ENCODE data around the gene MAEL.

MAEL gene

GRCh38 chr1:167059045-167059808 lies 70.1 kb downstream of the MAEL start:
- peak; percentile 90 for DNase-seq

- DNase-seq = no peak
Observed at GRCh38 chr1:167059809-167060107, 70.7 kb downstream of the MAEL start.

- DNase-seq = no peak
Observed at GRCh38 chr1:167060141-167061072, 71.3 kb downstream of the MAEL start.

- no peak for DNase-seq
Observed at GRCh38 chr1:167061073-167061464, 72.0 kb downstream of the MAEL start.

- DNase-seq = no peak
Observed at GRCh38 chr1:167064621-167065020, 75.5 kb downstream of the MAEL start.

GRCh38 chr1:167065471-167065870 lies 76.4 kb downstream of the MAEL start:
- DNase-seq = no peak

GRCh38 chr1:167066333-167067122 lies 77.4 kb downstream of the MAEL start:
- peak; percentile 92 for DNase-seq

- no peak for DNase-seq
Observed at GRCh38 chr1:167067904-167068303, 78.8 kb downstream of the MAEL start.

GRCh38 chr1:167068761-167069160 lies 79.7 kb downstream of the MAEL start:
- no peak for DNase-seq

GRCh38 chr1:167071286-167071685 lies 82.2 kb downstream of the MAEL start:
- no peak for DNase-seq
